HL-60 (cell line): ENCODE data around the gene HSF2.
"Not testable (repeated sequence)": the region's sequence is repeated elsewhere in the genome, so short reads cannot be mapped to it uniquely, and the experiment has no call there.

Experiments
- DNase-seq, 2 experiments: peaks; one replicate each; pipeline ENCODE4 v3.0.0-alpha.2; 2010 to 2020; ENCODE audit warnings: low read depth in 1 of 2, low spot score in 1 of 2
- H3K27ac ChIP-seq: fragments of 250-450 bp; sonication (Bioruptor Pico); replicated peaks from 2 replicates; pipeline ENCODE4 v1.5.1; 2020; ENCODE audit warnings: mild to moderate bottlenecking, moderate library complexity
- H3K27me3 ChIP-seq: fragments of 250-450 bp; sonication (Bioruptor Pico); 2 replicates; pipeline ENCODE4 v1.5.1; 2021; ENCODE audit warnings: mild to moderate bottlenecking, moderate library complexity; ENCODE audit not compliant: insufficient read depth, poor library complexity, severe bottlenecking
- H3K4me3 ChIP-seq: replicated peaks from 2 replicates; pipeline ENCODE4 v1.5.1; 2011; ENCODE audit warnings: mild to moderate bottlenecking, control low read depth, low read length; ENCODE audit not compliant: insufficient read depth
- CTCF ChIP-seq: IDR thresholded peaks from one replicate; pipeline ENCODE4 v1.5.1; 2011; ENCODE audit warnings: low read length, control low read depth, inconsistent platforms; ENCODE audit not compliant: insufficient read depth
- GABPA ChIP-seq: IDR thresholded peaks from 2 replicates; pipeline ENCODE4 v1.6.1; 2012; ENCODE audit warnings: low read depth
- POLR2AphosphoS5 ChIP-seq: IDR thresholded peaks from 2 replicates; pipeline ENCODE4 v1.6.1; 2012; ENCODE audit warnings: low read depth
- SPI1 ChIP-seq: IDR thresholded peaks from 2 replicates; pipeline ENCODE4 v1.6.1; 2012; ENCODE audit warnings: low read depth, mild to moderate bottlenecking, borderline replicate concordance
- TF ChIP-seq, protein P1 (sequence below): IDR thresholded peaks from 2 replicates; pipeline ENCODE4 v1.6.1; 2012; ENCODE audit warnings: low read depth; ENCODE audit not compliant: insufficient replicate concordance

Gene HSF2

GRCh38 chr6:122459240-122459639 lies 59.8 kb downstream of the HSF2 start:
- TF ChIP-seq GABPA (no peak), SPI1 (no peak), POLR2AphosphoS5 (no peak), CTCF (no peak)
- TF ChIP-seq, protein P1, sequence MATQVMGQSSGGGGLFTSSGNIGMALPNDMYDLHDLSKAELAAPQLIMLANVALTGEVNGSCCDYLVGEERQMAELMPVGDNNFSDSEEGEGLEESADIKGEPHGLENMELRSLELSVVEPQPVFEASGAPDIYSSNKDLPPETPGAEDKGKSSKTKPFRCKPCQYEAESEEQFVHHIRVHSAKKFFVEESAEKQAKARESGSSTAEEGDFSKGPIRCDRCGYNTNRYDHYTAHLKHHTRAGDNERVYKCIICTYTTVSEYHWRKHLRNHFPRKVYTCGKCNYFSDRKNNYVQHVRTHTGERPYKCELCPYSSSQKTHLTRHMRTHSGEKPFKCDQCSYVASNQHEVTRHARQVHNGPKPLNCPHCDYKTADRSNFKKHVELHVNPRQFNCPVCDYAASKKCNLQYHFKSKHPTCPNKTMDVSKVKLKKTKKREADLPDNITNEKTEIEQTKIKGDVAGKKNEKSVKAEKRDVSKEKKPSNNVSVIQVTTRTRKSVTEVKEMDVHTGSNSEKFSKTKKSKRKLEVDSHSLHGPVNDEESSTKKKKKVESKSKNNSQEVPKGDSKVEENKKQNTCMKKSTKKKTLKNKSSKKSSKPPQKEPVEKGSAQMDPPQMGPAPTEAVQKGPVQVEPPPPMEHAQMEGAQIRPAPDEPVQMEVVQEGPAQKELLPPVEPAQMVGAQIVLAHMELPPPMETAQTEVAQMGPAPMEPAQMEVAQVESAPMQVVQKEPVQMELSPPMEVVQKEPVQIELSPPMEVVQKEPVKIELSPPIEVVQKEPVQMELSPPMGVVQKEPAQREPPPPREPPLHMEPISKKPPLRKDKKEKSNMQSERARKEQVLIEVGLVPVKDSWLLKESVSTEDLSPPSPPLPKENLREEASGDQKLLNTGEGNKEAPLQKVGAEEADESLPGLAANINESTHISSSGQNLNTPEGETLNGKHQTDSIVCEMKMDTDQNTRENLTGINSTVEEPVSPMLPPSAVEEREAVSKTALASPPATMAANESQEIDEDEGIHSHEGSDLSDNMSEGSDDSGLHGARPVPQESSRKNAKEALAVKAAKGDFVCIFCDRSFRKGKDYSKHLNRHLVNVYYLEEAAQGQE = no peak
- Histone ChIP-seq H3K27ac (no peak overlapping the region), H3K4me3 (no peak overlapping the region), H3K27me3 (no peaks in the 10 kb centered on the region)
- DNase-seq = no peak

DNA sequence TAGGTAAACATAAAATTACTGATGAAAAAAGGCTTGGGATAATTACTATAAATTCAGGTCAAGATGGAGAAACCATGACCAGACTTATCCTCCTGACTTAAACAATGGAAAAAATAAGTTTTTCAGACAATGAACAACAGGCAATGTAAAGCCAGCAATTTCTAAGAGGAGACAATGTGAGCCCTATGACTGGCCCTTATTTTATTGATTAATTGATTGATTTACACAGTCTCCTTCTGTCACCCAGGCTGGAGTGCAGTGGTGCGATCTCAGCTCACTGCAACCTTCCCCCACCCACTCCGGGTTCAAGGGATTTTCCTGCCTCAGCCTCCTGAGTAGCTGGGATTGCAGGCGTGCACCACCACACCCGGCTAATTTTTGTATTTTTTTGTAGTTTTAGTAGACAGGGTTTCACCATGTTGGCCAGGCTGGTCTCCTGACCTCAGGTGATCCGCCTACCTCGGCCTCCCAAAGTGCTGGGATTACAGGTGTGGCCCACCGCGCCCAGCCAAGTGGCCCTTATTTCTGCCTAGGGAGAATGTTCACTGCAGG lies 60.5 kb downstream of the HSF2 start:
- not testable (repeated sequence) for H3K27ac ChIP-seq

GRCh38 chr6:122461885-122462284 lies 62.4 kb downstream of the HSF2 start:
- Histone ChIP-seq H3K27me3 (no peaks in the 10 kb centered on the region), H3K27ac (no peak overlapping the region), H3K4me3 (no peak overlapping the region)
- no peak for DNase-seq
- TF ChIP-seq CTCF (no peak), POLR2AphosphoS5 (no peak), GABPA (no peak)
- TF ChIP-seq, protein P1 = no peak

More for the DNA sequence above, 60.5 kb downstream of the HSF2 start:
- not testable (repeated sequence) for H3K4me3 ChIP-seq, H3K27me3 ChIP-seq, DNase-seq

- DNase-seq = peak; percentile 88 to 92
- TF ChIP-seq, protein P1 = peak; percentile 5
- TF ChIP-seq SPI1 (peak; percentile 74; the same call in 1 of the 2 replicates), POLR2AphosphoS5 (peak; percentile 56; the same call in 1 of the 2 replicates), GABPA (peak; percentile 78), CTCF (no peak)
Observed at GRCh38 chr6:122471107-122472021, 71.9 kb downstream of the HSF2 start, which contains the start of gene SERINC1. Gene SERINC1 (minus strand): TSS chr6:122471807. CDS start chr6:122471737, 70 bp downstream.

More at GRCh38 chr6:122471107-122472021, 71.9 kb downstream of the HSF2 start, which contains the start of gene SERINC1:
- Histone ChIP-seq H3K27me3 (no peaks in the 10 kb centered on the region), H3K27ac (peak within 1 kb of the TSS; percentile 96), H3K4me3 (peak within 1 kb of the TSS; percentile 88)
